ENCODE measurements around the gene AATK. TPM values are rescaled to one million over a fixed set of nuclear protein-coding genes. Genes with fewer than 3 reads are reported as not detected.
A peak's percentile ranks its signal among the peaks of the same experiment; 100 is the strongest.

The AATK gene
- total RNA-seq, 4 donors from 2014 or later = 247 to 385 (median 322) TPM

- DNase-seq (ENCODE audit: low spot score in 2 of 2) = no peak
- H3K4me1 ChIP-seq = peaks cover 0 to 37% (median 0%) of the 10 kb centered on the region in 4 donors
- TF ChIP-seq EP300 (IDR thresholded peaks at IDR 0.05) = no peak
- no peak for TF ChIP-seq POLR2A (IDR thresholded peaks at IDR 0.05)
- TF ChIP-seq CTCF (IDR thresholded peaks at IDR 0.05) = no peak
- H3K27ac ChIP-seq = no peak overlapping the region
- H3K9me3 ChIP-seq = no peaks in the 10 kb centered on the region
- no peak overlapping the region for H3K4me3 ChIP-seq
- H3K27me3 ChIP-seq = no peaks in the 10 kb centered on the region
- WGBS, 2 donors = 91 to 92% methylated on average over 42 of the region's 42 CpGs
- H3K36me3 ChIP-seq = peaks cover 0 to 38% (median 0%) of the 10 kb centered on the region in 3 donors
These were observed 91.8 kb downstream of the AATK start for GRCh38 chr17:81073967-81074839.

DNA sequence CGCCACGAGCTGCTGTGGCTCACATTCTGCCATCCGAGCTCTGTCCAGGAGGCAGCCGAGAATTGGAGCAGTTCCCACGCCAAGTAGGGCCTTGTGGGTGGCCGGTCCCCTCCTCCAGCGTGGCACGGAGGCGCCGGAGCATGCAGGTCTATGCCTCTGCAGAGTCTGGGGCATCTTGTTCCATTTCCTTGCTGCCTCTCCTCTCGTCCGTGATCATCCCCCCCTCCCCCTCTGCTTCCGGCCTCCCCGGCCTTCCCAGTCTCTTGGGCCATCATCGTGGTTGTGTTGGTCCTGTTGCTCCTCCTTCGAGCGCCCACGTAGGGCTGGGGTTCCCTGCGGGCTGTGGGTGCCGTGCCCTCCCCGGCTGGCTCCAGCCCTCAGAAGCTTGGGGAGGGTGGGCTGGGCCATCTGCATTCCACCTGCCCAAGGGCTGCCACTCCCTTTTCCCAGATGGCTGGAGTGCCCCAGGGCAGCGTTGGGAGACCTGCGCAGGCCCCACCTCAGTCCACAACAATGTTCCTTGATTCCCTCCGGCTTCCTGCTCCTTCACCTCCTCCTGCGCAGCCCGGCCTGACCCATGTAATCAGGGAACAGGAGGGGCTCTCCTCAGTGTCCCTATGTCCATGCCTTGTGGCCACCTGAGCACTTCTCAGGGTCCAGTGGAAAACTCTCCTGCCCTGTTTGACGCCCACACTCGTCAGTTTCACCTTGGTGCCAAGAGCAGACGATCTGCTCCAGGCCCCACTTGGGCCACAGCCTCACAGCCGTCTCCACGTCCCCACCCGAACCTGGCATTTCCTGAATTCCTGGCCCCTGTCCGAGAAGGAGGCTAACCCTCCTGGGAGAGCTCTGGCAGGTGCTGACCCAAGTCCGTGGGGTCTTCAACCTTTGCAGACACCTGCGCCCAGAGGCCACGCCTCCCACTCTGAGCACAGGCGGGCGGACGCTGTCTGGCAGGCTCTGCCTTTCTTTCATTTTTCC lies 94.0 kb downstream of the AATK start:
- TF ChIP-seq EP300 (IDR thresholded peaks at IDR 0.05) = no peak
- Histone ChIP-seq H3K9me3 (no peaks in the 10 kb centered on the region), H3K27ac (peak overlapping the region in 1 of 4 donors; percentile 50), H3K27me3 (no peaks in the 10 kb centered on the region), H3K4me3 (no peak overlapping the region), H3K36me3 (peaks cover 0 to 52% (median 0%) of the 10 kb centered on the region in 3 donors), H3K4me1 (peaks cover 0 to 46% (median 0%) of the 10 kb centered on the region in 4 donors)
- WGBS, 2 donors = 79 to 80% methylated on average over 39 of the region's 39 CpGs
- DNase-seq (ENCODE audit: low spot score in 2 of 2) = no peak

DNA sequence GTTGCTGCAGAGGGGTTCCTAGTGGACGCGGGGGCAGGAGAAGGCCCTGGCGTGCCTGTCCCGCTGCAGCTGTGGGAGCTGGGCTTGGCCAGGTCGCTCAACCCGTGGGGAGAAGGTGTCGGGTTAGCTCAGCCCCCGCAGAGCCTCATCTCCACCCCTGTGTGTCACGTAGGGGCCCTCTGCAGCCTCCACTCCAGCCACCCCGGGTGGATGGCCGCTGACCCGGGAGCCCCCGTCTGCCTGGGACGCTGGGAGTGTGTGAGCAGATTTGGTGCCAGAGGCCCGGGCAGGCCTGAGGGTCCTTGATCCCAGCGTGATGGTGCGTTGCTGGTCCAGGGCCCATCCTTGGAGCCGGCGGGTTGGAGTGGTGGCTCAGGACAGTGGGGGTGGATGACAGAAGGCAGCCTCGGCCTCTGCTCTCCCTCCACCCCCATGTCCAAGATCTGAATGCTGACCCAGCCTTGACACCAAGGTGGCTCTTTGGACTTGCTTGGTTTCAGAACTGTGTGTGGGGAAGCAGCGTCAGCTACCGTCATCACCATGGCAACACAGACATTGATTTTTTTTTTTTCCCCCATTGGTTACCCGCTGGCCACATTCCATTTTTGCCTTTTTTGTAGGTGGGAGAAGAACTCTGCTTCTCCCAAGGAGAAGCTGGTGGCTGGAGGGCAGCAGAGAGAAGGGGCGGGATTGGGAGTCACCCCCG lies 95.3 kb downstream of the AATK start:
- H3K27ac ChIP-seq = peak overlapping the region in 1 of 4 donors; percentile 50
- H3K4me1 ChIP-seq = peaks cover 0 to 51% (median 2%) of the 10 kb centered on the region in 4 donors
- H3K36me3 ChIP-seq = peaks cover 0 to 55% (median 0%) of the 10 kb centered on the region in 3 donors
- H3K27me3 ChIP-seq = no peaks in the 10 kb centered on the region
- no peak overlapping the region for H3K4me3 ChIP-seq
- WGBS, 2 donors = 77 to 78% methylated on average over 25 of the region's 25 CpGs
- TF ChIP-seq EP300 (IDR thresholded peaks at IDR 0.05) = no peak
- TF ChIP-seq CTCF (IDR thresholded peaks at IDR 0.05) = no peak
- no peak for TF ChIP-seq POLR2A (IDR thresholded peaks at IDR 0.05)
- DNase-seq (ENCODE audit: low spot score in 2 of 2) = no peak
- H3K9me3 ChIP-seq = no peaks in the 10 kb centered on the region

DNA sequence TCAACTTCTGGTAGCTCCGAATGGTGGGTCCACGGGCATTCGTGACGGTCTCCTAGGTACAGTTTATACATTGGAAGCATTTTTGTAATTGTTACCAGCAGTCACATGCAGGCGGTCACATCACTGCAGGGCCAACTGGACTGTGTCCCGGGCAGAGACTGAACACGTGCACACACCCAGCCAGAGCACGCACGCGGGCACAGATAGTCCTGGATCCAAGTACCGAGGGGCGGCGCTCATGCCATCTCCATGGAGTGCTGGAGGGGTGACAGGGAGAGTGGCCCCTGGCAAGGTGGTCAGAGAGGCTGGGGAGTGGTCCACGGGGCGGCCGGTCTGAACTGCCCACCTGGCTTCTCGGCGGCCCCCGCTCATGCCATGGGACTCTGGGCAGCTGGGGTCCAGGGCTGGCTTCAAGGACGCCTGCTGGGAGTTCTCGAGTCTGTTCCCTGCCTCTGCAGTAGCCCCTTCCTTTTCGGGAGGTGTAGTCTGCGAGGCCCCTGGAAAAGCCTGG lies 96.8 kb downstream of the AATK start:
- Histone ChIP-seq H3K27ac (no peak overlapping the region), H3K4me1 (peaks cover 0 to 65% (median 15%) of the 10 kb centered on the region in 4 donors), H3K9me3 (no peaks in the 10 kb centered on the region), H3K36me3 (peaks cover 0 to 51% (median 0%) of the 10 kb centered on the region in 3 donors), H3K4me3 (no peak overlapping the region), H3K27me3 (no peaks in the 10 kb centered on the region)
- DNase-seq (ENCODE audit: low spot score in 2 of 2) = no peak
- WGBS, 2 donors = 86 to 93% methylated on average over 18 to 22 of the region's 23 CpGs
- TF ChIP-seq CTCF (IDR thresholded peaks at IDR 0.05) (no peak), EP300 (IDR thresholded peaks at IDR 0.05) (no peak), POLR2A (IDR thresholded peaks at IDR 0.05) (no peak)

Measured in tibial nerve (tissue), 4 donors.